Liver (tissue), 9 donors: ENCODE measurements around the gene ZNF775. TPM values are rescaled to one million over a fixed set of nuclear protein-coding genes. Genes with fewer than 3 reads are reported as not detected.

ENCODE experiments used
- DNase-seq: peaks from one replicate; pipeline ENCODE4 v3.0.0-alpha.2; 2017; ENCODE audit warnings: low spot score
- H3K27ac ChIP-seq, 2 donors: one replicate each; pipeline ENCODE4 v1.7.0; 2013; ENCODE audit warnings: inconsistent platforms in 2 of 2, low read length in 2 of 2, control low read depth in 1 of 2, low read depth in 1 of 2, mild to moderate bottlenecking in 1 of 2
- H3K27me3 ChIP-seq, 4 donors: one replicate each; pipeline versions ENCODE4 v1.6.1 to v1.7.0; 2013; ENCODE audit warnings: low read length in 3 of 4, inconsistent platforms in 1 of 4, mild to moderate bottlenecking in 1 of 4, moderate library complexity in 1 of 4; ENCODE audit not compliant: control insufficient read depth in 4 of 4, insufficient read depth in 4 of 4
- H3K36me3 ChIP-seq, 4 donors: one replicate each; pipeline versions ENCODE4 v1.6.1 to v1.7.0; 2013; ENCODE audit warnings: low read length in 3 of 4, mild to moderate bottlenecking in 3 of 4, low read depth in 1 of 4, moderate library complexity in 1 of 4; ENCODE audit not compliant: control insufficient read depth in 4 of 4, insufficient read depth in 3 of 4
- H3K4me1 ChIP-seq, 4 donors: one replicate each; pipeline versions ENCODE4 v1.6.1 to v1.7.0; 2013; ENCODE audit warnings: low read length in 3 of 4, mild to moderate bottlenecking in 3 of 4, moderate library complexity in 1 of 4; ENCODE audit not compliant: control insufficient read depth in 4 of 4, insufficient read depth in 4 of 4
- H3K4me3 ChIP-seq, 3 donors: one replicate each; pipeline versions ENCODE4 v1.6.1 to v1.7.0; 2013; ENCODE audit warnings: low read length in 3 of 3, control low read depth in 1 of 3, low read depth in 1 of 3, mild to moderate bottlenecking in 1 of 3
- H3K9ac ChIP-seq, 2 donors: one replicate each; pipeline ENCODE4 v1.7.0; 2013; ENCODE audit warnings: low read length in 2 of 2, mild to moderate bottlenecking in 2 of 2, moderate library complexity in 2 of 2, control low read depth in 1 of 2, low read depth in 1 of 2
- H3K9me3 ChIP-seq, 4 donors: one replicate each; pipeline versions ENCODE4 v1.6.1 to v1.7.0; 2013; ENCODE audit warnings: low read length in 3 of 4; ENCODE audit not compliant: control insufficient read depth in 4 of 4
- EGR1 ChIP-seq, 2 donors: IDR thresholded peaks; 2 replicates each; pipeline ENCODE4 v1.6.1; 2016 to 2018; ENCODE audit warnings: antibody characterized with exemption in 2 of 2, low read depth in 2 of 2
- FOXA1 ChIP-seq: IDR thresholded peaks from 2 replicates; pipeline ENCODE4 v1.6.1; 2016; ENCODE audit warnings: antibody characterized with exemption
- GABPA ChIP-seq, 2 donors: IDR thresholded peaks in 1 of 2; conservative IDR thresholded peaks in 1 of 2; 2 replicates each; pipeline ENCODE4 v1.6.1; 2016; ENCODE audit warnings: antibody characterized with exemption in 2 of 2, mild to moderate bottlenecking in 1 of 2, moderate library complexity in 1 of 2
- HNF4A ChIP-seq, 2 donors: conservative IDR thresholded peaks; 2 replicates each; pipeline ENCODE4 v1.6.1; 2016; ENCODE audit warnings: antibody characterized with exemption in 2 of 2, mild to moderate bottlenecking in 2 of 2
- JUND ChIP-seq, 2 donors: IDR thresholded peaks; 2 replicates each; pipeline ENCODE4 v1.6.1; 2016; ENCODE audit warnings: antibody characterized with exemption in 2 of 2
- NR2F2 ChIP-seq: IDR thresholded peaks from 2 replicates; pipeline ENCODE4 v1.6.1; 2016; ENCODE audit warnings: antibody characterized with exemption
- RAD21 ChIP-seq, 2 donors: IDR thresholded peaks; 2 replicates each; pipeline ENCODE4 v1.6.1; 2016; ENCODE audit warnings: antibody characterized with exemption in 2 of 2, mild to moderate bottlenecking in 2 of 2
- REST ChIP-seq: IDR thresholded peaks from 2 replicates; pipeline ENCODE4 v1.6.1; 2016; ENCODE audit warnings: antibody characterized with exemption, mild to moderate bottlenecking
- RXRA ChIP-seq, 2 donors: IDR thresholded peaks; 2 replicates each; pipeline ENCODE4 v1.6.1; 2017 to 2018; ENCODE audit warnings: antibody characterized with exemption in 2 of 2, mild to moderate bottlenecking in 1 of 2
- SP1 ChIP-seq: IDR thresholded peaks from 2 replicates; pipeline ENCODE4 v1.6.1; 2018; ENCODE audit warnings: antibody characterized with exemption, mild to moderate bottlenecking
- TAF1 ChIP-seq: conservative IDR thresholded peaks from 2 replicates; pipeline ENCODE4 v1.6.1; 2016; ENCODE audit warnings: antibody characterized with exemption, mild to moderate bottlenecking
- YY1 ChIP-seq: IDR thresholded peaks from 2 replicates; pipeline ENCODE4 v1.6.1; 2016; ENCODE audit warnings: antibody characterized with exemption, mild to moderate bottlenecking
- ZBTB33 ChIP-seq: IDR thresholded peaks from 2 replicates; pipeline ENCODE4 v1.6.1; 2016; ENCODE audit warnings: antibody characterized with exemption
- whole genome bisulfite sequencing: extraction: QIAGEN DNeasy Blood & Tissue Kit; methylation state at CpG from one replicate; pipeline ENCODE4 v1.1.7; 2013; 5-methylcytosine and 5-hydroxymethylcytosine counted together
- polyA plus RNA-seq, 2 donors: library from polyadenylated mRNA; stranded (reverse) in 1 of 2; unstranded in 1 of 2; fragments of 200-250 nt in 1 of 2; fragments of >200 nt in 1 of 2; fragmentation: Nextera tagmentation in 1 of 2; extraction: Ambion mirVana in 1 of 2; gene quantifications; one replicate each; pipeline versions ENCODE4 v1.2.1 to v1.2.3, GENCODE V29; 2013 to 2015
- total RNA-seq, 2 donors: library from RNA; depleted of rRNA; stranded (reverse); fragments of >200 nt; gene quantifications; one replicate each; pipeline ENCODE4 v1.2.3, GENCODE V29; 2014
- TF ChIP-seq, protein P1 (sequence below): fragments of 150-350 bp; IDR thresholded peaks from 2 replicates; pipeline ENCODE4 v1.5.1; 2017; ENCODE audit warnings: improper control_type of control experiment, low read depth, low read length; ENCODE audit not compliant: missing input control
- TF ChIP-seq, protein P2 (sequence below): IDR thresholded peaks from 2 replicates; pipeline ENCODE4 v1.6.1; 2016; ENCODE audit warnings: antibody characterized with exemption
- donor health status: healthy.
- donor health status: healthy.
- donor health status: healthy.
- donor health status: healthy.
- donor health status: healthy.

The ZNF775 gene
- total and polyA plus RNA-seq, 4 donors, result 0.08 to 3.1 (median 0.52) TPM

DNA sequence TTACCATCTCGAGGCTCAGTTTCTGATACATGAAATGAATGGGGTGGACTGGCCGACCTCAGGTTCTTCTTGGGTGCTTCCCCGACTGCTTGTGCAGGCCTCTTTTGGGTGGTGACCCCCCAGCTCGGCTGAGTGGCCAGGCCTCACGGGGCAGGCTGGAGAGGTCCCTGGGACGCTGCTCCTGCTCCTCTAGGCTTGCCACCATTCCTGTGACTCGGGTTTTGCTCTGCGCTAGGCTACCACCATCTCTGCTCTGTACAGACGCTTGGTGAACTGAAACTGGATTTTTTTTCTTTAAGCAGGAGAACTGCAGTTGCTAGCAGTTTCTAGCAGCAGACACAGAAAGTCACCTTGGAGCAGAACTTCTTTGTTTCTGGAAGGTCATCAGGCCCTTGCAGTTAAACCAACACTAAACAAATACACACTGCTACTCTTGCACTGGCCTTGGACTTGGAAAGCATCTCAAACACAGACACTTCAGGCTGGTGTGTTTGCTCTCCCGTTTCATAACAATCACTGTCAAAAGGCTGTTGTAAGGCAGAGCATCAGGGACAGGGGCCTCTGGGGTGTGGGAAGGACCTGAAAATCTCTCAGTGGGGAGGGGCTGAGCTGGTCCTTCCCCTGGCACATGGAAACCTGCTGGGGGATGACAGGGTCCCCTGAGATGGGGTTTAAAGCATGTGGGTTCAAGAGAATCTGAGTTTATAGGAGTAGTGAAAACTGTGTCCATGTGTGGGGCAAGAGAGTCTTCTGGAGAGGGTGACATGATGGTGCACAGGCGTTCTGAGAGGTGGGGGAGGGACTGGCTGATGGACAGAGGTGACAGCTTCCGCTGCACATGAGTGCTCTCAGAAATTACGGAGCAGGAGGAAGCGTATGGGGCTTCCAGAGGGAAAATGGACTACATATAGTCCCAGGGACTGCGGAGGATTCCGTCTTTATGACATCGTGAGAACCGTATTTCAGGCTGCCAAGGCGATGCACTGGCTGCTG is 36.3 kb downstream of the ZNF775 start:
- no peaks in the 10 kb centered on the region for H3K9me3 ChIP-seq
- TF ChIP-seq YY1 (no peak), REST (no peak), GABPA (IDR thresholded peaks at IDR 0.05 in 1 of 2, conservative IDR thresholded peaks at IDR 0.05 in 1 of 2) (no peak), HNF4A (conservative IDR thresholded peaks at IDR 0.05) (peak; percentile 59 to 60), TAF1 (no peak), JUND (IDR thresholded peaks at IDR 0.05) (no peak), ZBTB33 (no peak), FOXA1 (no peak), RXRA (IDR thresholded peaks at IDR 0.05) (peak; percentile 20 to 21), RAD21 (IDR thresholded peaks at IDR 0.05) (no peak), NR2F2 (no peak), EGR1 (IDR thresholded peaks at IDR 0.05; ENCODE audit: low read depth in 2 of 2) (no peak), SP1 (no peak)
- TF ChIP-seq, protein P1, sequence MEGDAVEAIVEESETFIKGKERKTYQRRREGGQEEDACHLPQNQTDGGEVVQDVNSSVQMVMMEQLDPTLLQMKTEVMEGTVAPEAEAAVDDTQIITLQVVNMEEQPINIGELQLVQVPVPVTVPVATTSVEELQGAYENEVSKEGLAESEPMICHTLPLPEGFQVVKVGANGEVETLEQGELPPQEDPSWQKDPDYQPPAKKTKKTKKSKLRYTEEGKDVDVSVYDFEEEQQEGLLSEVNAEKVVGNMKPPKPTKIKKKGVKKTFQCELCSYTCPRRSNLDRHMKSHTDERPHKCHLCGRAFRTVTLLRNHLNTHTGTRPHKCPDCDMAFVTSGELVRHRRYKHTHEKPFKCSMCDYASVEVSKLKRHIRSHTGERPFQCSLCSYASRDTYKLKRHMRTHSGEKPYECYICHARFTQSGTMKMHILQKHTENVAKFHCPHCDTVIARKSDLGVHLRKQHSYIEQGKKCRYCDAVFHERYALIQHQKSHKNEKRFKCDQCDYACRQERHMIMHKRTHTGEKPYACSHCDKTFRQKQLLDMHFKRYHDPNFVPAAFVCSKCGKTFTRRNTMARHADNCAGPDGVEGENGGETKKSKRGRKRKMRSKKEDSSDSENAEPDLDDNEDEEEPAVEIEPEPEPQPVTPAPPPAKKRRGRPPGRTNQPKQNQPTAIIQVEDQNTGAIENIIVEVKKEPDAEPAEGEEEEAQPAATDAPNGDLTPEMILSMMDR, result no peak
- TF ChIP-seq, protein P2, sequence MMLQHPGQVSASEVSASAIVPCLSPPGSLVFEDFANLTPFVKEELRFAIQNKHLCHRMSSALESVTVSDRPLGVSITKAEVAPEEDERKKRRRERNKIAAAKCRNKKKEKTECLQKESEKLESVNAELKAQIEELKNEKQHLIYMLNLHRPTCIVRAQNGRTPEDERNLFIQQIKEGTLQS, result no peak
- H3K4me1 ChIP-seq, result peaks cover 0 to 16% (median 10%) of the 10 kb centered on the region in 4 donors
- 89% methylated on average over 19 of the region's 19 CpGs for WGBS
- H3K9ac ChIP-seq, result no peak overlapping the region
- H3K36me3 ChIP-seq, result no peaks in the 10 kb centered on the region
- H3K27me3 ChIP-seq, result no peaks in the 10 kb centered on the region
- H3K27ac ChIP-seq, result no peak overlapping the region
- H3K4me3 ChIP-seq, result no peak overlapping the region
- DNase-seq, result no peak
